ENCODE measurements around the gene CENPK.
A peak's percentile ranks its signal among the peaks of the same experiment; 100 is the strongest.
"Not testable (repeated sequence)": the region's sequence is repeated elsewhere in the genome, so short reads cannot be mapped to it uniquely, and the experiment has no call there.

The CENPK gene

GRCh38 chr5:65489119-65489518 lies 73.8 kb downstream of the CENPK start:
- no peak for DNase-seq

GRCh38 chr5:65488038-65488687 lies 74.8 kb downstream of the CENPK start:
- DNase-seq = not testable (repeated sequence)

GRCh38 chr5:65486803-65487202 lies 76.2 kb downstream of the CENPK start:
- not testable (repeated sequence) for DNase-seq

GRCh38 chr5:65485405-65485804 lies 77.6 kb downstream of the CENPK start:
- no peak for DNase-seq

GRCh38 chr5:65483546-65484346 lies 79.2 kb downstream of the CENPK start:
- DNase-seq = peak; percentile 1 to 63 (median 57)

GRCh38 chr5:65482736-65483545 lies 80.0 kb downstream of the CENPK start:
- DNase-seq = peak; percentile 35 to 61 (median 47)

GRCh38 chr5:65482296-65482735 lies 80.7 kb downstream of the CENPK start:
- DNase-seq = peak in 1 of 3 experiments; percentile 16

GRCh38 chr5:65481635-65482295 lies 81.2 kb downstream of the CENPK start, which contains the start of gene ADAMTS6:
TSS of gene ADAMTS6 (minus strand) at chr5:65481920. CDS start at chr5:65473673, 8,247 bp downstream.
- DNase-seq = peak; percentile 49 to 66 (median 66)

GRCh38 chr5:65481171-65481581 lies 81.8 kb downstream of the CENPK start:
- DNase-seq = peak in 1 of 3 experiments; percentile 35

- DNase-seq = peak in 2 of 3 experiments; percentile 13 to 60
Observed at GRCh38 chr5:65480306-65480865, 82.6 kb downstream of the CENPK start.

GRCh38 chr5:65479527-65479926 lies 83.4 kb downstream of the CENPK start:
- no peak for DNase-seq

- no peak for DNase-seq
Observed at GRCh38 chr5:65478336-65478735, 84.6 kb downstream of the CENPK start.

- DNase-seq = no peak
Observed at GRCh38 chr5:65475895-65476294, 87.1 kb downstream of the CENPK start.

- no peak for DNase-seq
Observed at GRCh38 chr5:65475336-65475735, 87.6 kb downstream of the CENPK start.

- no peak for DNase-seq
Observed at GRCh38 chr5:65474130-65474711, 88.7 kb downstream of the CENPK start.

GRCh38 chr5:65468633-65469032 lies 94.3 kb downstream of the CENPK start:
- no peak for DNase-seq
